ENCODE measurements around the gene MRPS18A. TPM values are rescaled to one million over a fixed set of nuclear protein-coding genes. Genes with fewer than 3 reads are reported as not detected.
A peak's percentile ranks its signal among the peaks of the same experiment; 100 is the strongest.

Gene MRPS18A
- total and polyA plus RNA-seq, 9 of the 15 experiments (the other 6 are each of a cell fraction or from before 2014, with no cell fraction given), result 87.5 to 243 (median 125) TPM

- no peak for TF ChIP-seq YY1 (IDR thresholded peaks at IDR 0.05; ENCODE audit: borderline replicate concordance in 1 of 3, control insufficient read depth in 1 of 3, extremely low read depth in 1 of 3, insufficient read depth in 3 of 3, insufficient read length in 1 of 3, insufficient replicate concordance in 2 of 3, low read depth in 1 of 3, low read length in 2 of 3)
- no peak for TF ChIP-seq NBN (IDR thresholded peaks at IDR 0.05; ENCODE audit: low read depth)
- peak; percentile 29; the same call in 1 of the 2 replicates for TF ChIP-seq ZBTB43 (CRISPR knock-in tag; IDR thresholded peaks at IDR 0.05)
- TF ChIP-seq SAP30 (IDR thresholded peaks at IDR 0.05; ENCODE audit: borderline replicate concordance, insufficient read depth, low read depth, low read length, poor library complexity, severe bottlenecking), result no peak
- no peak for TF ChIP-seq TAL1 (IDR thresholded peaks at IDR 0.05)
Observed at GRCh38 chr6:43625393-43625992, 62.1 kb downstream of the MRPS18A start (continued).

- peak overlapping the region in 1 of 2 experiments; percentile 59; a peak in 2 of 4 replicates for H3K9ac ChIP-seq (ENCODE audit: insufficient read depth in 1 of 2, low read depth in 2 of 2, low read length in 2 of 2)
- intact Hi-C loops (cut with micrococcal nuclease), result loop anchor here (5.0 kb wide), 2 partner anchors 42 to 502 kb away; partner anchors contain the start of genes MRPL14 and TMEM63B
- TF ChIP-seq ZNF224 (CRISPR knock-in tag; IDR thresholded peaks at IDR 0.05) (no peak), ESRRB (CRISPR knock-in tag; IDR thresholded peaks at IDR 0.05; ENCODE audit: borderline replicate concordance) (no peak), ZFPM2 (CRISPR knock-in tag; IDR thresholded peaks at IDR 0.05) (0 out of 2 replicates have a peak, but pooled peaks have one; percentile 32), HNRNPLL (IDR thresholded peaks at IDR 0.05; ENCODE audit: low read depth, low read length, poor library complexity, severe bottlenecking) (peak; percentile 17), ARID3A (IDR thresholded peaks at IDR 0.05; ENCODE audit: borderline replicate concordance, low read depth, low read length) (no peak), ZNF134 (CRISPR knock-in tag; conservative IDR thresholded peaks at IDR 0.05) (no peak), SIX5 (IDR thresholded peaks at IDR 0.05; ENCODE audit: borderline replicate concordance in 1 of 2, insufficient read depth in 1 of 2, low read depth in 1 of 2, low read length in 2 of 2) (no peak), PCBP2 (IDR thresholded peaks at IDR 0.05; ENCODE audit: low read depth, low read length, poor library complexity, severe bottlenecking) (no peak)
Observed at GRCh38 chr6:43624786-43625288, 62.8 kb downstream of the MRPS18A start.

More at GRCh38 chr6:43624786-43625288, 62.8 kb downstream of the MRPS18A start:
- H3K9me1 ChIP-seq (ENCODE audit: control insufficient read depth, insufficient read depth, low read length), result peaks cover 13% of the 10 kb centered on the region
- ChIA-PET POLR2A (interaction anchor here (0.6 to 7.9 kb wide), 7 partner anchors 8 to 649 kb away, joined by 3 to 135 read pairs (median 5); partner anchors contain the start of gene MAD2L1BP), CTCF (ENCODE audit: low intra/inter-chr PET ratio) (no interaction called here)
- no peak overlapping the region for H2AFZ ChIP-seq (ENCODE audit: low read depth, low read length)
- no peak for ATAC-seq
- no peaks in the 10 kb centered on the region for H3K27me3 ChIP-seq (ENCODE audit: control insufficient read depth in 2 of 2, insufficient read depth in 2 of 2, low read length in 2 of 2)
- DNase-seq (ENCODE audit: extremely low read depth in 1 of 4, low spot score in 3 of 4), result no peak
- no peak for FAIRE-seq
- peaks cover 23 to 26% of the 10 kb centered on the region in 2 experiments for H3K4me1 ChIP-seq (replicated peaks in 1 of 2; ENCODE audit: control insufficient read depth in 2 of 2, insufficient read depth in 2 of 2, low read length in 2 of 2)
- 90% methylated on average over 7 of the region's 7 CpGs for WGBS (ENCODE audit: insufficient coverage, low coverage, missing lambda C conversion rate)
- BruUV-seq (replicated peaks), result no TSS peak
- no peak overlapping the region for H3K4me2 ChIP-seq (ENCODE audit: insufficient read depth, low read length)
- in situ Hi-C loops (cut with MboI), result no loop called here
- no peak overlapping the region for H3K4me3 ChIP-seq
- peaks cover 57% of the 10 kb centered on the region for H3K79me2 ChIP-seq (ENCODE audit: control insufficient read depth, insufficient read depth, low read length)
- H3K9me3 ChIP-seq (replicated peaks; ENCODE audit: control insufficient read depth, insufficient read depth, low read depth, low read length), result no peaks in the 10 kb centered on the region
- H3K27ac ChIP-seq (ENCODE audit: extremely low read depth, low read depth, low read length), result no peak overlapping the region; the same call in 2 of the 3 replicates
- H4K20me1 ChIP-seq (replicated peaks; ENCODE audit: control insufficient read depth, insufficient read depth, low read length), result 0 out of 2 replicates have a peak, but pooled peaks cover 7% of the 10 kb centered on the region
- peaks cover 76% of the 10 kb centered on the region for H3K36me3 ChIP-seq (ENCODE audit: control insufficient read depth, insufficient read depth, low read length)
